GM21619 (cell line): Measurements from ENCODE around the gene OVOL1.
A peak's percentile ranks its signal among the peaks of the same experiment; 100 is the strongest.
"Not testable (repeated sequence)": the region's sequence is repeated elsewhere in the genome, so short reads cannot be mapped to it uniquely, and the experiment has no call there.

Experiments used
- ATAC-seq: cut with Tn5 transposase; IDR thresholded peaks from one replicate; pipeline ENCODE4 v1.9.1; 2021; ENCODE audit not compliant: unreplicated experiment

The OVOL1 gene

DNA sequence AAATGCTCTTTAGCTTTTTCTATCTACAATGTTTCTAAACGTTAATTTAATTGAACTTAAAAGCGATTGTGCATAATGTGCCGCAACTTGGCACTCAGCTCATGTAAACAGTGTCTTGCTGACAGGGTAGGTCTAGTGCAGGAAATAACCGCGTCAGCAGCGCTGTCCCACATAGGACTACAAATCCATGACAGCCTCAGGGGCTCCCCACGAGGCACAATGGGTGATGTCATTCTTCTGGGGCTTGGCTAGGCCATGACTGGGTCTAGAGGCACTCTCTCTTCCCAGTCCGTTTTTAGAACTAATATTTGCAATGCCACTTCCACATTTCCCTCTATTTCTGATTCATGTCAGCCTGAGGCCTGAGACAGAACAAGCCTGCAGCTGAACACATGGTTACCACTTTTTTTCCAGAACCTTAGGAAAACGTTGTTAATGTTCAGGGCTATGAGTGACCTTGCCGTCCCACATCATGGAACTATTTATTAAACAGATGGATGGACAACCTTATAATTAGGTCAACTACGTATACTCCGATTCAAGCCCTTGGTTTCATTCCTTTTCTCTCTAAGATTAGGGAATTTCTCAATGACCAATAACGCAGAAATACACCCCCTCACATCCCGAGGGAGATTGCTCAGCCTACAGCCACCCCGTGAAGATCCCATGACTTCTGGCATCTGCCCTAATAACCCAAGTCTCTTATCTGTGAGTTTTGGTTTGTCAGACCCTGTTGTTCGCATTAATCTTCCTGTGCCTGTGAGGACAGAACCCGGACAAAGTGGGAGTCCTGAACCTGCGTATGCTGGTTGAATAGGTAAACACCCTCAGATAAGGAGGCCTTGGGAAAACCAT is 27.5 kb downstream of the OVOL1 start:
- no peak for ATAC-seq

DNA sequence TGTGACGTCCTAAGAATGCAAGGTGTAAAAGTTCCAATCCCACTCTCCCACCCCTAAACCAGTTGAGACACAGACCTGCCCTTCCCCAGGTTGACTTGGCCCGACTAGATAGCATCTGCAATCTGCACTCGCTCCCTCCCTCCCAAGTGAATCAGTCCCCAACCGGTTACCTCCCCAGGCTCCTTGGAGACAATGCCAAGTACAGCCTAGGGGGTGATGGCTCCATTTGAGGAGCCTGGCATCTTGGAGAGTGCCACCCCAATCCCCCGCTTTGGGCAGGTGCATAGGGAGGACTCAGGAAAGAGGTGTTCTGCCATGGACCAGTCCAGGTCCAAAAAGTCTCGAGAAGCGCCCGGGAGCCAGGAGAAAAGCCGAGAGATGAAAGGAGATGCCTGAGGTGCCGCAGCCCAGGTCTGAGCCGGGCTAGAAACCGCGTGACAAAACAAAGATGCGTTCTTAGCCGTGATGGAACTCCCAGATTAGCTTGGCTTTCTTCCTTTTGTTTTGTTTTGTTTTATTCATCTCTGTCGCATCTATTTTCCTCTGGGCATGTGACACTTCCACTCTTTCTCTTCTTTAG is 28.2 kb downstream of the OVOL1 start:
- no peak for ATAC-seq

DNA sequence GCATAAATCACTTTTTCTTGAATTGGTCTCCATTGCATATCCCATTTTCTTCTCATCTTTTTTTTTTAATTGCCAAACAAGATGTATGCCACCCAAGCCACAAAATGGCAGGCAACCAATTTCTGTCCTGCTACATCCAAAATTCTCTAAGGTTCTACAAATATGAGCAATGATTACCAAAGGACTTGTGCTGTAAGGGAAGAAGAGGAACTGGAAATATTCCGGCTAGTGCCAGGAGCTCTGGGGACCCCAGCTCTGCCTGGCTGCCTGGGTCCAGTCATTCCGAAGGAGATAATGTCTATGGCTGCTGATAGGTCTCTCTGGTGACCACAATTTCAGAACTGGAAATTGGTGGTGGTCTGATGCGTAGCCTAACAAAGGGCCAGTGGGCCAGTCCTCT is 29.8 kb downstream of the OVOL1 start:
- no peak for ATAC-seq

DNA sequence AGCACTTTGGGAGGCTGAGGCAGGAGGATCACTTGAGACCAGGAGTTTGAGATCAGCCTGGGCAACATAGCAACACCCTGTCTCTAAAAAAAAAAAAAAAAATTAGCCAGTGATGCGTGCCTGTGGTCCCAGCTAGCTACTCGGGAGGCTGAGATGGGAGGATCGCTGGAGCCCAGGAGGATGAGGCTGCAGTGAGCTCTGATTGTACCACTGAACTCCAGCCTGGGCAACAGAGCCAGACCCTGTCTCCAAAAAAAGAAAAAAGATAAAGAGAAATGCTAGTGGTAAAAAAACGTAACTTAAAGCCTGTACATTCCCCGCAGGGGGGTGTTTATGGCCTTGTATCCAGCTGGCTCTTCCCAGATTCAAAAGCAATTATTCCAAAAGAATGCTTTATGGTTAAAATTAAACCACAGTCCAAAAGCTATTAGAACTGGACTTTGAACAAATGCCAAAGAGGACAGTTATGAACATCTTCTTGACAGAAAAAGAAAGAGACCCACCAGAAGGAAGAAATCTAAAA is 30.5 kb downstream of the OVOL1 start:
- no peak for ATAC-seq

DNA sequence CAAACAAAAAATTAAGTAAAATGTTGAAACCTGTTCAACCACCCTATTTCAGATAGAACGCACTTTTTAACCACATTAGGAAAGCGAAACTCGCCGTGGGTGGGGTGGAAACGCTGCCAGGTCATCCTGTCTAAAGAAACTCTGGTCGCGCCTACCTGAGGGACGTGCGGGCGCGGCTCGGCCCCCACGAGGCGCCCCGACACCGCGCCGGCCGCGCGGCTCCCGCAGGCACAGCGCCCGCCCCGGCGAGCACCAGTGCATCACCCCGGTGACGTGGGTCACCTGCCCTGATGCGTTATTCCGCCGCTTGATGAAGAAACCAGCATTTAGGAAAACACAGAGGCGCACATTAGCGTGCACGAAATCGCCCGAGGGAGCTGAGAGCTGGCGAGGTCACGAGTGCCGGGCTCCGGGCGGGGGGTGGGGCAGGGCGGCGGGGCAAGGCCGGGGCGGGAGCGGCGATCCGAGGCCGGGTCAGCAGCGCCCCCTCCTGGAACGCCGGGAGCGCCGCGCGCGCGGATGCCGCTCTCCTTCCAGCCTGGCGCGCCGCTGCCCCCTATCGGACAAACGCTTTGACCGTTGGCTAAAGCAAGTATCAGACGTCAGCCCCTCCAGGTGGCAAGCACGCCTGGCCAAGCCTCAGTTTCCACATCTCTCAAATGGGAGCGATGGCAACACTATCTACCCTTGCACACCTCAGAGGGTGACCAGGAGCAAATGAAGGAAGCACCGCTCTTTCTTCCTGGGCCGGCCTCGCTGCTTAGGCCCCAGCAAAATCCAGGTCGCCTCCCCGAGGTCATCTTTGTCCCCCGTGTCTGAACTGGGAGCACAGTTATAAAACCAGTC is 31.2 kb downstream of the OVOL1 start:
- peak; percentile 80 for ATAC-seq

DNA sequence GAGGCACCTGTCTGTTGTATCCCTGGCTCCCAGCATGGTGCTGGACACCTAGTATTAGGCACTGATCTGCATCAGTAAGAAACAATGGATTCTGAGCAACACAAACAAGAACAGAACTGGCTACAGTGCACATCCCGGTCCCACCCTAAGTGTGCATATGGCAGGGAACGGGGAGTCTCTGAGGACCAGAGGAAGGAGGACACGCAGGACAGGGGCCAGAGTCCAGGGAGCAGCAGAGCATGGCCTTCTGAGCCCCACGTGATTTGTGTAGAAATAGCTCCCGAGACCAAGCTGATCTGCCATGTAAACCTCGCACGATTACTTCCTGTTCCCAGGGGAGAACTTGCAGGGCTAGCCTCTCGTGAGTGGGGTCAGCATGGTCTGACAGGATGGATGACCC is 34.2 kb downstream of the OVOL1 start:
- no peak for ATAC-seq

DNA sequence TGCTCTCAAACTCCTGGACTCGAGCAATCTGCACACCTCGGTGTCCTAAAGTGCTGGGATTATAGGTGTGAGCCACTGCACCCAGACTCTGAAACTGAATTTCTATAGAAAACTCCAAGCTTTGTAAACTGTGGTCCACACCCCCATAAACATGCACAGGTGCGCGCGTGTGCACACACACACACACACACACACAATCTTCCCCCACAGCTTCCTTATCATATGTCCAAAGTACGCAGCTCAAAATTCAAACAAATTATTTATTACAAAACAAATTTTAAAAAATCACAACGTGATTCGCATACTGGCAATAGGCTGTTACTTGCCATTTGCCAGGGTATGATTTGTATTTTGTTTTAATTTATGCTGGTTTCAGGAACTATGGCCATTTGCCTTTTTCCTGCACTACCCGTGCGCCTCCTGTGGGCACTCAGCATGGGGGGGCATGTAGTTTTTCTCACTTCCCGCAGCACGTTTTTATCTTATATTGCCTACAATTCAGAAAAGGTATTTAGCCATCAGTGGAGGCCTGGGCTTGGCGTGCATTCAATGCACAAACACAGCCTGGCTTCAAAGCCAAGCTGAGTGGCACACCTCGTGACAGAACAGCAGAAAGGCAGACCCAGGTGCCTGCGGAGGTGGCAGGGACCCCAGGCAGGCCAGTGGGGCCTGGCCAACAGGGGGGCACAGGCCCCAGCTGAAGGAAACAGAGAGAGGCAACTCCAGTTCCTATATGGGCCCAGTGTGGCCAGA is 36.1 kb downstream of the OVOL1 start:
- no peak for ATAC-seq

DNA sequence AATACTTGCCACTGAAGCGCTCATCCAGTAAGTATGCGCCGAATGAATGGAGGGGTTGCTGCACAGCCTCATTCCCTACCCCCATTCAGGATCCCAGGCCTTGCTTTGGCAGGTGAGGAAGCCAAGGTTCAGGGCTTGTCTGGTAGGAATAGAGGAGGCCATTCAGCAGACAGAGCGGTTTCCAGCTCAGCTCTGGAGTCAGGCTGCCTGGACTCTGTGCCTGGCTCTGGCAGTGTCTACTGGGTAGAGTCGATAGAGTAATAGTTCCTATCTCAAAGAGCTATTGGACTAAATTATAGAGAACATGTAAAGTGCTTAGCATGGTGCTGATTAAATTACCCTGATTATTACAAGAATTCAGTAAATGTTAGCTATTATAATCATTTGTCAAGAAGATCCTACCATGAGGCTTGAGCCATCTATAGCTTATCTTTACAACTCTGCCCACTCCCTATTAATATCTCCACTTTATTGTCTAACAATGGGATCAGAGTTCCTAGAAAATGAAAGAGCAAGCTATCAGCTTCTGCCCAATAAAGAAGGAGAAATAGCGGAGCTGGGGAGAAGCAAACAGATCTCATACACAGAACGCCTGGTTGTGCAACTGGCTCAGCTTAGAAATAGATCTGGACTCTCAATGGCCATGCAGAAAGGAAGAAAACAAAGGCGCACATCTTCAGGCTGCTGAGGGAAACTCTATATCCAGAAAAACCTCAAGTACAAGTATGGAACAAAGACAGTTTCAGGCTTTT is 40.3 kb downstream of the OVOL1 start:
- no peak for ATAC-seq

DNA sequence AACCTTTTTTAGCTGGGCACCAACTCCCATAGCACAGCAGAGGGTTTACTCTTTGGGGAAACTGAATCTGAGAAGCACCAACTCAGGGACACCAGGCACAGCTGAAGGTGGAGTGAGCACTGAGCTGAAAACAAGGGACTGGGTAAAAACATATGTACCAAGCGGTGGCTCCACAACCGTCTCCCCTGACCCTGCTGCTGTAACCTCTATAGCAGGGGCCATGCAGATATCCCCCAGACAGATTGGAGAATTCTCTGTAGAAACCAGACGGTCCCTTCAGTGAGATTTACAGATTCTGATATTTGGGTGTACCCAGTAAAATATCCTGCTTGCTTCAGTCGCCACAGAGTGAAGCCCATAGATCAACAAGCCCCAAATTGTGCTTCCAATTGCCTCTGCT is 42.6 kb downstream of the OVOL1 start:
- no peak for ATAC-seq

DNA sequence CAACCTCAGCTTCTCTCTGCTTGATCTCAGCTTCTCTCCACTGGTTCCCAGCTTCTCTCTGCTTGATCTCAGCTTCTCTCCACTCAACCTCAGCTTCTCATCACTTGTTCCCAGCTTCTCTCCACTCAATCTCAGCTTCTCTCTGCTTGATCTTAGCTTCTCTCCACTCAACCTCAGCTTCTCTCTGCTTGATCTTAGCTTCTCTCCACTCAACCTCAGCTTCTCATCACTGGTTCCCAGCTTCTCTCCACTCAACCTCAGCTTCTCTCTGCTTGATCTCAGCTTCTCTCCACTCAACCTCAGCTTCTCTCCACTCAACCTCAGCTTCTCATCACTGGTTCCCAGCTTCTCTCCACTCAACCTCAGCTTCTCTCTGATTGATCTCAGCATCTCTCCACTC is 45.4 kb downstream of the OVOL1 start:
- ATAC-seq = not testable (repeated sequence)

DNA sequence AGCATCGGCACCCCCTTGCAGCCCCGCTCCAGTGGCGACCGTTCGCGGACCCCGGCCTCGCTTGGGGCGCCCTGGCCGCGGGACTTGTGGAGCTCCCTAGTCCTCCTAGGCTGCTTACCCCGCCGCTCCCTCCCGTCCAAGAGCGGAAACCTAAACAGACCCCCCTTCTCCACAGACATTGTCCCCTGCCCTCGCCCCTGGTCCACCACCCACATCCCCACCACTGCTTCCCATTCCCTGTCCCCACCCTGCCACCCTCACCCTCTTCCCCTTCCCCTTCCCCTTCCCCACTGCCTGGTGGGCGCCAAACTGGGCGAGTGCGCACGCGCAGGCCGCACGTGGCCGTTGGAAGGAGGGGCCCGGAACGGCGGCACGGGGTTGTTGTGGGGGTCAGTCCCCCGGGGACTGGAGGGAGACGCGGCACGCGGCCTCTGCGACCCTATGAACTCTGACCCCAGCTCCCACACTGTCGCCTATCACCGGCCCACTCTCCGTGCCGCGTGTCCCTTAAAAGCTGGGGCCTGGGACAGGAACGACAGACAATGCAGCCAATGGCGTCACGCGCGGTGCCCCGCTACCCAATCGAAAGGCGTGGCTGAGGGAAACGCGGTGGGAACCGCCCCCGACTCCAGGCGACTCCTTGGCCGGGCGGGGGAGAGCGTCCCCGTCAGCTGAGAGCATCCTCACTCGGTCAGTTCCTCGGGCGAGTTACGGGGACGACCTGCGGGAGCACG is 46.6 kb downstream of the OVOL1 start, which contains the start of gene SNX32:
Gene SNX32, plus strand, starts transcription at position 667 of the 734 bp plus-strand sequence. CDS start 103 bp downstream, outside the sequence.
- peak; percentile 96 for ATAC-seq

DNA sequence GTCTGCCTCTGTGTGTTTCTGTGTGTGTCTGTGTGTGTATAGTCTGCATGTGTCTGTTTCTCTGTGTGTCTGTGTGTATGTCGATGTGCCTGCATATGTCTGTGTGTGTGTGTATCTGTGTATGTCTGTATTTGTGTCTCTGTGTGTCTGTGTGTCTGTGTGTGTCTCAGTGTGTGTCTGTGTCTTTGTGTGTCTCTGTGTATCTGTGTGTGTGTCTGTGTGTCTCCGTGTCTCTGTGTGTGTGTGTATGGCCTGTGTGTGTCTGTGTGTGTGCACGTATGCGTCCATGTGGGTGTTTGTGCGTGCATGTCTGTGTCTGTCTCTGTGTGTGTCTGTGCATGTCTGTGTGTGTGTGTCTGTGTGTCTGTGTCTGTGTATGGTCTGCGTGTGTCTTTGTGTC is 47.3 kb downstream of the OVOL1 start:
- no peak for ATAC-seq

DNA sequence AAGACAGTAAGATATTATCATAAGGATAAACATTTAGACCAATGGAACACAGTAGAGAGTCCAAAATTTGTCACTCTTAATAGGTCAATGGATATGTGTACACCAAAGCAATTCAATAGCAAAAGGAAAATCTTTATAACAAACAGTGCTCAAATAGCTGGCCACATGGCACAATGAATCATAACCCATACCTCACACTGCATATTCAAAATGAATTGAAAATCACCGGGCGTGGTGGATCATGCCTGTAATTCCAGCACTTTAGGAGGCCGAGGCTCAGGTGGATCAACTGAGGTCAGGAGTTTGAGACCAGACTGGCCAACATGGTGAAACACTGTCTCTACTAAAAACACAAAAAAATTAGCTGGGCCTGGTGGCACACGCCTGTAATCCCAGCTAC is 55.3 kb downstream of the OVOL1 start:
- ATAC-seq = no peak

DNA sequence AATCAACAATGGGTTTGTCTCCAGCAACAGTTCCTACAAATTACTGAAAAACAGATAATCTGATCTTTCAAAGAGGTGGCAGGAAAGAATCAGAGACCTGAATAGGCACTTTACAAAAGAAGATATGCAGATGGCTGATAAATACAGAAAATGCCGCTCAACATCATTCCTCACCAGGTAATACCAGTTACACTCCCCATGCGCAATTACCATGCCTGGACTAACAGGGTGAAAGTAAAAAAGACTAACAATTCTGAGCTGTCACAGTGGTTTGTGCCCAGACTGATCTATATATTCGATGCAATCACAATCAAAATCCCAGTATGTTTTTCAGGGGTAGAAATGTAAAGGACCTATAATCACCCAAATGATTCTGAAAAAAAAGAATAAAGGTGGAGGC is 56.9 kb downstream of the OVOL1 start:
- ATAC-seq = no peak

DNA sequence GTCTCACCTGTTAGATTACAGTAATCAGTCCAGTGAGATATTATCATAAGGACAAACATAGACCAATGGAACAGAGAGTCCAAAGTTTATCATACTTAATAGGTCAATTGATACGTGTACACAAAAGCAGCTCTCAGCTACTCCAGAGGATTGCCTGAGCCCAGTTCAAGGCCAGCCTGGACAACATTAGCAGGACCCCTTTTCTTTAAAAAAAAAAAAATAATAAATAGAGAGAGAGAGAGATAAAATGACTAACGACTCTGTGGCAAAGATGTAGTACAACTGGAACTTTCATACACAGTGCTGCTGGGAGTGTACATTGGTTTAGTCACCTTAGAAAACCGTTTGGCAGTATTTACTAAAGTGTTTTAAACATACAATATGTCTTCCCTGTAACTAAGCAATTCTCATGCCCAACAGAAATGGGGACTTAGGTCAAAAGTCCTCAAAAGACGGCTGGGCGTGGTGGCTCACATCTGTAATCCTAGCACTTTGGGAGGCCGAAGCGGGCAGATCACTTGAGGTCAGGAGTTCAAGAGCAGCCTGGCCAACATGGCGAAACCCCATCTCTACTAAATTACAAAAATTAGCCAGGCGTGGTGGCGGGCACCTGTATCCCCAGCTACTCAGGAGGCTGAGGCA is 57.5 kb downstream of the OVOL1 start:
- no peak for ATAC-seq
